NCI-H146 treated with DMSO at 0.1 percent for 48 hours (cell line): ENCODE data around the gene PALLD.
"Not testable (repeated sequence)": the region's sequence is repeated elsewhere in the genome, so short reads cannot be mapped to it uniquely, and the experiment has no call there.

Source experiments
- DNase-seq: peaks from one replicate; lab custom pipeline; 2025; ENCODE audit not compliant: unreplicated experiment; lab: John Stamatoyannopoulos, UW

Gene PALLD

GRCh38 chr4:168496834-168497233, at the start of gene PALLD:
PALLD (plus strand) TSS chr4:168497052.
- DNase-seq = no peak

- not testable (repeated sequence) for DNase-seq
Observed at GRCh38 chr4:168449063-168449462, 47.8 kb upstream of the PALLD start.

- no peak for DNase-seq
Observed at GRCh38 chr4:168449719-168450452, 47.0 kb upstream of the PALLD start.

- DNase-seq = no peak
Observed at GRCh38 chr4:168451331-168451730, 45.5 kb upstream of the PALLD start.

GRCh38 chr4:168451744-168452390, 45.0 kb upstream of the PALLD start:
- DNase-seq = no peak

GRCh38 chr4:168453146-168453545, 43.7 kb upstream of the PALLD start:
- DNase-seq = no peak

- not testable (repeated sequence) for DNase-seq
Observed at GRCh38 chr4:168458256-168458655, 38.6 kb upstream of the PALLD start.

GRCh38 chr4:168461821-168462220, 35.0 kb upstream of the PALLD start:
- no peak for DNase-seq

GRCh38 chr4:168472920-168473319, 23.9 kb upstream of the PALLD start:
- no peak for DNase-seq

- DNase-seq = no peak
Observed at GRCh38 chr4:168474660-168475320, 22.1 kb upstream of the PALLD start.

- DNase-seq = no peak
Observed at GRCh38 chr4:168475745-168476144, 21.1 kb upstream of the PALLD start.

GRCh38 chr4:168478868-168479267, 18.0 kb upstream of the PALLD start:
- DNase-seq = no peak

GRCh38 chr4:168480931-168481611, 15.8 kb upstream of the PALLD start:
- no peak for DNase-seq

- no peak for DNase-seq
Observed at GRCh38 chr4:168483811-168484210, 13.0 kb upstream of the PALLD start.

GRCh38 chr4:168484626-168485025, 12.2 kb upstream of the PALLD start:
- DNase-seq = no peak

- DNase-seq = no peak
Observed at GRCh38 chr4:168485156-168485910, 11.5 kb upstream of the PALLD start.

- DNase-seq = no peak
Observed at GRCh38 chr4:168486912-168487281, 10.0 kb upstream of the PALLD start.

- DNase-seq = no peak
Observed at GRCh38 chr4:168487282-168488035, 9.4 kb upstream of the PALLD start.

- DNase-seq = no peak
Observed at GRCh38 chr4:168488869-168489274, 8.0 kb upstream of the PALLD start.

- no peak for DNase-seq
Observed at GRCh38 chr4:168489616-168490015, 7.2 kb upstream of the PALLD start.
